ENCODE measurements around the gene UQCRHL.

Gene UQCRHL

DNA sequence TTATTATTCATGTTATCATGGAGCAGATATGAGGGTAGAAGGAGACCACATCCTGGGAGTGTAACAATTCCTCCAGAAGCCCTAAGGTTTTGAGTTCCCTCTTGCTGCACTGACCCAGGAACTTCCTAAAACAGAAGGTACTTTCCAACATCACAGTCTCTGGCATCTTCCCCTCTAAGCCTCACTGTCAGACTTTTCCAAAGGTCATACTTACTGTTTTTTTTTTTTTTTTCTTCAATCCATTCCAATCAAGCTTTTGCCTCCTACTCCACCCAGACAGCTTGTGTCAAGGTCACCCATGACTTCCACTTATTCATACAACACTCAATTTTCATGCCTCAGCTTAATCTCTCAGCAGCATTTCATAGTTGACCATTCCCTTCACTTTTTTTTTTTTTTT is 18.4 kb upstream of the UQCRHL start:
- H3K27ac ChIP-seq (ENCODE audit: low read depth, low read length) = no peak overlapping the region
- H3K4me1 ChIP-seq (ENCODE audit: control insufficient read depth in 5 of 5, insufficient read depth in 5 of 5, low read length in 5 of 5) = peaks cover 0 to 20% (median 12%) of the 10 kb centered on the region in 5 donors

DNA sequence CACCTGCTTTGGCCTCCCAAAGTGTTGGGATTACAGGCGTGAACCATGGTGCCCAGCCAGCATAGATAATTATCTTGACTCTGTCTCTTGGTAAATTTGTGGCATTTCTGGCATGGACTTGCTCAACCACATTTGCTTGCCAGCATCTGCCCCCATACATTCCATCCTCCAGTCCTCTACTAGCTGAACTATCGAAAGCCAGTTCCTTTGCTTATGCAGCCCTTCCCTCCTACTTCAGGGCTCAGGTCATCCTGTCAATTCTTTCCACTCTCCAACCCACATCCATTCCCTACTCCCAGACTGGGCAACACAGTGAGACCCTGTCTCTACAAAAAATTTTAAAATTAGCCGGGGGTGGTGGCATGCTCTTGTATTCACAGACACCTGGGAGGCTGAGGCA is 13.0 kb upstream of the UQCRHL start:
- Histone ChIP-seq H3K4me3 (ENCODE audit: low read depth in 1 of 5, low read length in 5 of 5) (no peak overlapping the region), H3K9ac (ENCODE audit: low read length in 5 of 5) (no peak overlapping the region), H3K27ac (ENCODE audit: low read depth, low read length) (no peak overlapping the region), H3K4me1 (ENCODE audit: control insufficient read depth in 5 of 5, insufficient read depth in 5 of 5, low read length in 5 of 5) (peaks cover 0 to 13% (median 4%) of the 10 kb centered on the region in 5 donors), H3K27me3 (ENCODE audit: control insufficient read depth in 5 of 5, insufficient read depth in 4 of 5, low read length in 5 of 5) (no peaks in the 10 kb centered on the region), H3K9me3 (ENCODE audit: control insufficient read depth in 5 of 5, low read length in 5 of 5) (no peaks in the 10 kb centered on the region), H3K36me3 (ENCODE audit: control insufficient read depth in 5 of 5, insufficient read depth in 5 of 5, low read length in 5 of 5) (no peaks in the 10 kb centered on the region)

More for the DNA sequence above, 18.4 kb upstream of the UQCRHL start:
- Histone ChIP-seq H3K4me3 (ENCODE audit: low read depth in 1 of 5, low read length in 5 of 5) (no peak overlapping the region), H3K27me3 (ENCODE audit: control insufficient read depth in 5 of 5, insufficient read depth in 4 of 5, low read length in 5 of 5) (no peaks in the 10 kb centered on the region), H3K9ac (ENCODE audit: low read length in 5 of 5) (no peak overlapping the region), H3K36me3 (ENCODE audit: control insufficient read depth in 5 of 5, insufficient read depth in 5 of 5, low read length in 5 of 5) (no peaks in the 10 kb centered on the region), H3K9me3 (ENCODE audit: control insufficient read depth in 5 of 5, low read length in 5 of 5) (no peaks in the 10 kb centered on the region)

DNA sequence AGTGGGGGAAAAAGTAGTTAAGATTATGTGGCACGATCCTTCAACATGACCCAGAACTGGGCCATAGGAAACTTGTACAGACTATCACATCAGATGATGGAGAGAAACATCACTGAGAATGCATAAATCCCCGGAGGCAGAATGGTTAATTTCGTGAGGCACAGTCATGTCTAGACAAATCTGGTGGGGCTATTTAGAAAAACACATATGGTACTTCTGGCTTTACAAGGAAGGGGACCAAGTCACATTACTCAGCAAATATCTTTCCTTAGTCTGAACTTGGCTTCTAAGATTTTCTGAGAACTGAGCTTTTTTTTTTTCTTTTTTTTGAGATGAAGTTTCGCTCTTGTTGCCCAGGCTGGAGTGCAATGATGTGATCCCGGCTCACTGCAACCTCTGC is 9.2 kb upstream of the UQCRHL start:
- Histone ChIP-seq H3K9ac (ENCODE audit: low read length in 5 of 5) (no peak overlapping the region), H3K27ac (ENCODE audit: low read depth, low read length) (no peak overlapping the region), H3K27me3 (ENCODE audit: control insufficient read depth in 5 of 5, insufficient read depth in 4 of 5, low read length in 5 of 5) (no peaks in the 10 kb centered on the region)

DNA sequence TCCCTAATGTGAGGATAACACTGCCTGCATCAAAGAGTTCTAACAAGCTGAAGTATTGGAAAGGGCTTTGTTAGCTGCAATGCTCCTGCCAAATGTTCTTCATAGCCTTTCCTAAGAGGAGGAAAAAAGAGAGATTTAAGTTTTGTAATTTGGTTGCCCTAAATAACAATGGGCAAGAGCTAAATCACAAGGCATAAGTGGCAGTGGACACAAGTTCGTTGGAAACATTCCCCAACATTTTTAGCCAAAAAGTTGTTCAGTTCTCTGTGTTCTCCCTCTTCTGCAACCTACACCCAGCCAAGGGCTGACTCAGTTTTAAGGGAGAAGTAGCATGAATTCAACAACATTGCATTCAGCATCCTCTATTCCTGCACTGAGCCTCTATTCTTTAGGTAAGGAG is 2.6 kb upstream of the UQCRHL start:
- Histone ChIP-seq H3K27me3 (ENCODE audit: control insufficient read depth in 5 of 5, insufficient read depth in 4 of 5, low read length in 5 of 5) (no peaks in the 10 kb centered on the region), H3K27ac (ENCODE audit: low read depth, low read length) (peak overlapping the region; percentile 58), H3K4me1 (ENCODE audit: control insufficient read depth in 5 of 5, insufficient read depth in 5 of 5, low read length in 5 of 5) (peaks cover 0 to 26% (median 18%) of the 10 kb centered on the region in 5 donors), H3K36me3 (ENCODE audit: control insufficient read depth in 5 of 5, insufficient read depth in 5 of 5, low read length in 5 of 5) (no peaks in the 10 kb centered on the region), H3K9ac (ENCODE audit: low read length in 5 of 5) (no peak overlapping the region), H3K9me3 (ENCODE audit: control insufficient read depth in 5 of 5, low read length in 5 of 5) (no peaks in the 10 kb centered on the region), H3K4me3 (ENCODE audit: low read depth in 1 of 5, low read length in 5 of 5) (no peak overlapping the region)

More for the DNA sequence above, 9.2 kb upstream of the UQCRHL start:
- H3K9me3 ChIP-seq (ENCODE audit: control insufficient read depth in 5 of 5, low read length in 5 of 5) = no peaks in the 10 kb centered on the region
- no peak overlapping the region for H3K4me3 ChIP-seq (ENCODE audit: low read depth in 1 of 5, low read length in 5 of 5)
- no peaks in the 10 kb centered on the region for H3K36me3 ChIP-seq (ENCODE audit: control insufficient read depth in 5 of 5, insufficient read depth in 5 of 5, low read length in 5 of 5)
- peaks cover 0 to 16% (median 4%) of the 10 kb centered on the region in 5 donors for H3K4me1 ChIP-seq (ENCODE audit: control insufficient read depth in 5 of 5, insufficient read depth in 5 of 5, low read length in 5 of 5)

DNA sequence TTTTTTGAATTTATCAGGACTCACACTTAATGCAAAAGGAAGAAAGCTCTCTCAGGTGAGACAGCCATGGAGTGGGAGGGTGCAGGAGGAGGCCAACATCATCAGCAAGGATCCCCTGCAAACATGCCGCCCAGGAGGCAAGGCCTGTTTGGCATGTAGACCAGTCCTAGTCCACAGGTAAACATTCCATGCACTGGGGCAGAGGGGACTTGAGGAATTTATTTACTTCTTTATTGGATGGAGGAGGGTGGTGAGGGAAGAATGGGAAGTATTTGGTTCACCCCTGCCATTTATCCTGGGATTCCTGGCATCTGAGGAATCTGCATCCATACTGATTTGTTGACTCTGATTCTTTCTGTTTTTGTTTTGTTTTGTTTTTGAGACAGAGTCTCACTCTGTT is 1.5 kb upstream of the UQCRHL start:
- Histone ChIP-seq H3K9me3 (ENCODE audit: control insufficient read depth in 5 of 5, low read length in 5 of 5) (no peaks in the 10 kb centered on the region), H3K27me3 (ENCODE audit: control insufficient read depth in 5 of 5, insufficient read depth in 4 of 5, low read length in 5 of 5) (no peaks in the 10 kb centered on the region), H3K27ac (ENCODE audit: low read depth, low read length) (no peak overlapping the region), H3K9ac (ENCODE audit: low read length in 5 of 5) (no peak overlapping the region), H3K4me1 (ENCODE audit: control insufficient read depth in 5 of 5, insufficient read depth in 5 of 5, low read length in 5 of 5) (peaks cover 0 to 26% (median 18%) of the 10 kb centered on the region in 5 donors), H3K4me3 (ENCODE audit: low read depth in 1 of 5, low read length in 5 of 5) (no peak overlapping the region), H3K36me3 (ENCODE audit: control insufficient read depth in 5 of 5, insufficient read depth in 5 of 5, low read length in 5 of 5) (no peaks in the 10 kb centered on the region)

DNA sequence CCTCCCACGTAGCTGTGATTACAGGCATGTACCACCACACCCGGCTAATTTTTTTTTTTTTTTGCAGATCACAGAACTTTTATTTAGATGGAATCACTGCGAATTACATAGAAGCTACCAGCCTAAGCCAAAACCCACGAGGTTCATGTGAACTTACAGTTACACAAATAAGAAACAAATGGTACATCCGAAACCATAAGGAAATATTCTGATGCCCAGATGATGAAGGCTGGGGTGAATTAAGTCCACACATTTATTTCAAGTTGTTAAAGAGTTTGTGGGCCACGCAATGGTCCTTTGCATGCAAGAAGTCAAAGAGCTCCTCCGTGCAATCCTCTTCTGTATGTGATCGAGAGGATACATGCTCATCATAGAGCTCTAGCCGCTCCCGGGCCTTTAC is 328 bp downstream of the UQCRHL start:
- Histone ChIP-seq H3K27me3 (ENCODE audit: control insufficient read depth in 5 of 5, insufficient read depth in 4 of 5, low read length in 5 of 5) (no peaks in the 10 kb centered on the region), H3K36me3 (ENCODE audit: control insufficient read depth in 5 of 5, insufficient read depth in 5 of 5, low read length in 5 of 5) (no peaks in the 10 kb centered on the region), H3K9ac (ENCODE audit: low read length in 5 of 5) (no peak overlapping the region), H3K27ac (ENCODE audit: low read depth, low read length) (no peak overlapping the region), H3K4me3 (ENCODE audit: low read depth in 1 of 5, low read length in 5 of 5) (no peak overlapping the region), H3K9me3 (ENCODE audit: control insufficient read depth in 5 of 5, low read length in 5 of 5) (no peaks in the 10 kb centered on the region), H3K4me1 (ENCODE audit: control insufficient read depth in 5 of 5, insufficient read depth in 5 of 5, low read length in 5 of 5) (peaks cover 0 to 20% (median 18%) of the 10 kb centered on the region in 5 donors)

DNA sequence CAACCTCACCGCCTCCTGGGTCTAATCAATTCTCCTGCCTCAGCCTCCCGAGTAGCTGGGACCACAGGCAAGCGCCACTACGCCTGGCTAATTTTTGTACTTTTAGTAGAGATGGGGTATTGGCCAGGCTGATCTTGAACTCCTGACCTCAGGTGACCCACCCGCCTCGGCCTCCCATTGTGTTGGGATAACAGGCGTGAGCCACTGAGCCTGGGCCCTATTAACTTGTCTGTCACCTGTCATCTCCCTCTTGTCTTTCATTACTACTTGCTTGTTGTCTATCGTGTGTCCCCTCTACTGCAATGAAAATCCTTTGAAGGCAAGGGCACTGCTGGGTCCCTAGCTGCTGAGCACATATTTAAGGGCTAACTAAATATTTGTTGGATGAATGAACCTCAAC is 3.4 kb downstream of the UQCRHL start:
- H3K4me3 ChIP-seq (ENCODE audit: low read depth in 1 of 5, low read length in 5 of 5) = no peak overlapping the region
- no peaks in the 10 kb centered on the region for H3K27me3 ChIP-seq (ENCODE audit: control insufficient read depth in 5 of 5, insufficient read depth in 4 of 5, low read length in 5 of 5)
- no peaks in the 10 kb centered on the region for H3K36me3 ChIP-seq (ENCODE audit: control insufficient read depth in 5 of 5, insufficient read depth in 5 of 5, low read length in 5 of 5)
- H3K4me1 ChIP-seq (ENCODE audit: control insufficient read depth in 5 of 5, insufficient read depth in 5 of 5, low read length in 5 of 5) = peaks cover 14 to 25% (median 23%) of the 10 kb centered on the region in 5 donors
- H3K27ac ChIP-seq (ENCODE audit: low read depth, low read length) = no peak overlapping the region
- no peaks in the 10 kb centered on the region for H3K9me3 ChIP-seq (ENCODE audit: control insufficient read depth in 5 of 5, low read length in 5 of 5)
- H3K9ac ChIP-seq (ENCODE audit: low read length in 5 of 5) = no peak overlapping the region

DNA sequence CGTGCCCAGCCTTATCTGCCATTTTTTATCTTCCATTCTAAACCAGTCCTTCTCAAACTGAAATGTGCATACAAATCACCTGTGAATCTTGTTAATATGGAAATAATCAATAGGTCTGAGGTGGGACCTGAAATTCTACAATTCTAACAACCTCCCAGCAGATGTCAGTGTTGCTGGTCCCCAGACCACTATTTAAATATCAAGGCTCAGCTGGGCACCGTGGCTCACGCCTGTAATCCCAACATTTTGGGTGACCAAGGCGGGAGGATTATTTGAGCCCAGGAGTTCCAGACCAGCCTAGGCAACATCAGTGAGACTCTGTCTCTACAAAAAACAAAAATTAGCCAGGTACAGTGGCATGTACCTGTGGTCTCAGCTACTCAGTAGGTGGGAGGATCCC is 4.1 kb downstream of the UQCRHL start:
- H3K27me3 ChIP-seq (ENCODE audit: control insufficient read depth in 5 of 5, insufficient read depth in 4 of 5, low read length in 5 of 5) = no peaks in the 10 kb centered on the region
- H3K9ac ChIP-seq (ENCODE audit: low read length in 5 of 5) = no peak overlapping the region
- H3K27ac ChIP-seq (ENCODE audit: low read depth, low read length) = no peak overlapping the region
- H3K9me3 ChIP-seq (ENCODE audit: control insufficient read depth in 5 of 5, low read length in 5 of 5) = no peaks in the 10 kb centered on the region
- H3K4me3 ChIP-seq (ENCODE audit: low read depth in 1 of 5, low read length in 5 of 5) = no peak overlapping the region
- no peaks in the 10 kb centered on the region for H3K36me3 ChIP-seq (ENCODE audit: control insufficient read depth in 5 of 5, insufficient read depth in 5 of 5, low read length in 5 of 5)
- H3K4me1 ChIP-seq (ENCODE audit: control insufficient read depth in 5 of 5, insufficient read depth in 5 of 5, low read length in 5 of 5) = peaks cover 16 to 26% (median 23%) of the 10 kb centered on the region in 5 donors

DNA sequence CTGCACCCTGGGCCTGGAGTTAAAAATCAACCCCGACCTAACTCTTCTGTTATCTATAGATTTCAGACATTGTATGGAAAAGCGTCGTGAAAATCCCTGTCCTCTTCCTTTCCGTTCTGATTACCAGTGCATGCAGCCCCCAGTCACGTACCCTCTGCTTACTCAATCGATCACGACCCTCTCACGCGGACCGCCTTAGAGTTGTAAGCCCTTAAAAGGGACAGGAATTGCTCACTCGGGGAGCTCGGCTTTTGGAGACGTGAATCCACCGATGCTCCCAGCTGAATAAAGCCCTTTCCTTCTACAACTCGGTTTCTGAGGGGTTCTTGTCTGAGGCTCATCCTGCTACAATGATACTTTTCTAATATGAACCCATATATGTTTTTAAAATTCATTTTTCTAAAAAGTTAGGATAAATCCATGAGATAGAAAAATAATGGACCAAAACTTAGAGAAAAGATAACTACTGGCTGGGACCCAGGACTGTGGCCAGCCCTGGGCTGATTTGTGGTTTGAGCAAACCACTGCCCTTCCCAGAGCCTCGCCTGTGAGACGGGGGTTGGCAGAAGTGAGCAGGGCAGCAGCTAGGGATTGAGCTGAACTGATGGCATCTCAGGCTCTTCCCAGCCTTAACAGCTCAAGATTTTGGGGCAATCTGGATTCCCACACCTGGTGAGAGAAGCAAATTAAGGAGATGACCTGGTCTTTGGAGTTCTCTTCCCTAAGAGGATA is 5.0 kb downstream of the UQCRHL start:
- H3K27me3 ChIP-seq (ENCODE audit: control insufficient read depth in 5 of 5, insufficient read depth in 4 of 5, low read length in 5 of 5) = no peaks in the 10 kb centered on the region
- peaks cover 16 to 30% (median 27%) of the 10 kb centered on the region in 5 donors for H3K4me1 ChIP-seq (ENCODE audit: control insufficient read depth in 5 of 5, insufficient read depth in 5 of 5, low read length in 5 of 5)
- H3K9ac ChIP-seq (ENCODE audit: low read length in 5 of 5) = peak overlapping the region in 1 of 5 donors; percentile 59
- no peaks in the 10 kb centered on the region for H3K36me3 ChIP-seq (ENCODE audit: control insufficient read depth in 5 of 5, insufficient read depth in 5 of 5, low read length in 5 of 5)
- no peak overlapping the region for H3K4me3 ChIP-seq (ENCODE audit: low read depth in 1 of 5, low read length in 5 of 5)
- H3K27ac ChIP-seq (ENCODE audit: low read depth, low read length) = peak overlapping the region; percentile 46
- no peaks in the 10 kb centered on the region for H3K9me3 ChIP-seq (ENCODE audit: control insufficient read depth in 5 of 5, low read length in 5 of 5)

DNA sequence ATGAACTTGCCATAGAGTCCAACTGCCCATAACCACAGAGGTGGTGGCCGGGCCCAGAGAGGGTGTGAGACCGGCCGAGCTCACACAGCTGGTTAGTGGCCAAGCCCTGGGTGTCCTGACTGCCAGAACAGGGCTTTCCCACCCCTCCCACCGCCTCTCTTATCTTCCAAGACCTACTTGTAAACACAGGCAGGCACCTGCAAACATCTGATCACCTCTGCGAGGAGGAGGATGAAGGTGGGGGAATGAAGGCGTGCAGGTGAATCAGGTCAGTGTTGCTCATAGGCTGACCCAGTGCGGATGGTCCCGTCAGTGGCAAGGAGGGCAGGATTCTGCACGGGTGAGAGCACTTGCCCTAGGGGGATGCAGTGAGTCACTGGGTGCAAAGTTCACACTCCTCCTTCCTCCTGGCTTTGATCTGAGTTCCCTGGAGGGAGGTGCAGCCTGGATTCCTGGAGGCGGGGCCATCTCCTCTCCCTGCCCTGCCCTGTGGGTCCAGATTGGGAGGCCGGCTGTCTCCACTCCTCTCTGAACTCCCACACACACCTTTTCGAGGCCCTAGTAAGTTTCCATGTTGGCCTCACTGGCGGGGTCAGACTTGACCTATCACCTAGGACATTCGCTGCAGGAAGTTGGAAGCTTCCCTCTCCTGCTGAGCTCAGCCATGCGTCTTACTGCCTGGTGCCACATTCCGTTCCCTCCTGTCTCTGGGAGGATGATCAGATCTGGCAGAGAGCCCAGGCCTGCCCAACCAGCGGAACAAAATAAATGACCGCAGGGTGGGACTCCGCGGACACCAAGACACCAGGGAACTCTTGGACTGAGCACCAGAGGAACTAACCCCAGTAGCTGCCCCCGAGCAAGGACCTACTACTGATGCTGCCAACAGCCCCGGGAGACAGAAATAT is 7.3 kb downstream of the UQCRHL start:
- H3K9ac ChIP-seq (ENCODE audit: low read length in 5 of 5) = peak overlapping the region; percentile 42 to 83 (median 63)
- H3K27ac ChIP-seq (ENCODE audit: low read depth, low read length) = peak overlapping the region; percentile 96
- H3K4me3 ChIP-seq (ENCODE audit: low read depth in 1 of 5, low read length in 5 of 5) = peak overlapping the region in 2 of 5 donors; percentile 13 to 16
- no peaks in the 10 kb centered on the region for H3K36me3 ChIP-seq (ENCODE audit: control insufficient read depth in 5 of 5, insufficient read depth in 5 of 5, low read length in 5 of 5)
- no peaks in the 10 kb centered on the region for H3K27me3 ChIP-seq (ENCODE audit: control insufficient read depth in 5 of 5, insufficient read depth in 4 of 5, low read length in 5 of 5)
- no peaks in the 10 kb centered on the region for H3K9me3 ChIP-seq (ENCODE audit: control insufficient read depth in 5 of 5, low read length in 5 of 5)
- peaks cover 19 to 36% (median 27%) of the 10 kb centered on the region in 5 donors for H3K4me1 ChIP-seq (ENCODE audit: control insufficient read depth in 5 of 5, insufficient read depth in 5 of 5, low read length in 5 of 5)
